GM12865 (cell line): ENCODE results near the gene DRAXIN.

Experiments
- DNase-seq: peaks from one replicate; pipeline ENCODE4 v3.0.0; 2010; ENCODE audit warnings: low read depth
- H3K4me3 ChIP-seq: 2 replicates; pipeline ENCODE4 v1.5.1; 2011; ENCODE audit warnings: mild to moderate bottlenecking, low read depth, low read length, control low read depth
- TF ChIP-seq, protein P1 (sequence below): IDR thresholded peaks from 2 replicates; pipeline ENCODE4 v1.5.1; 2011; ENCODE audit warnings: low read length, control low read depth, low read depth, inconsistent platforms; ENCODE audit not compliant: insufficient read depth; ENCODE audit errors: missing control alignments

The DRAXIN gene

DNA sequence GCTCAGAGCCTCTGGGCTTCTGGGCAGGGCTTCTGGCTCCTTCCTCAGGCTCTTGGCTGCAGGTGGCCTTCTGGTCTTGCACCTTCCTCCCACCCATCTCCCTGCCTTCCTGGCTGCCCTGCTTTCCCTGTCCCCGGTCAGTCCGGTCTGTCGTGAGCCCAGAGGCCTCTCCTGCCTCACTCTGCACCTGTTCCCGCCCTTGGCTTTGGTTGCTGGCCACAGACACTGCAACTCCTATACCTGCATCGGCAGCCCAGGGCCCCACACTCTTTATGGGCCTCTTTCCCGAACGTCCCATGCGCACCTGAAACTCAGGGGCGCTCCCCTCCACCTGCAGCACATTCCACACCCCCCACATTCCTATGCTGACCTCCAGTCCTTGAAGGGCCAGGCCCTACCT, 45.2 kb upstream of the DRAXIN start:
- TF ChIP-seq, protein P1, sequence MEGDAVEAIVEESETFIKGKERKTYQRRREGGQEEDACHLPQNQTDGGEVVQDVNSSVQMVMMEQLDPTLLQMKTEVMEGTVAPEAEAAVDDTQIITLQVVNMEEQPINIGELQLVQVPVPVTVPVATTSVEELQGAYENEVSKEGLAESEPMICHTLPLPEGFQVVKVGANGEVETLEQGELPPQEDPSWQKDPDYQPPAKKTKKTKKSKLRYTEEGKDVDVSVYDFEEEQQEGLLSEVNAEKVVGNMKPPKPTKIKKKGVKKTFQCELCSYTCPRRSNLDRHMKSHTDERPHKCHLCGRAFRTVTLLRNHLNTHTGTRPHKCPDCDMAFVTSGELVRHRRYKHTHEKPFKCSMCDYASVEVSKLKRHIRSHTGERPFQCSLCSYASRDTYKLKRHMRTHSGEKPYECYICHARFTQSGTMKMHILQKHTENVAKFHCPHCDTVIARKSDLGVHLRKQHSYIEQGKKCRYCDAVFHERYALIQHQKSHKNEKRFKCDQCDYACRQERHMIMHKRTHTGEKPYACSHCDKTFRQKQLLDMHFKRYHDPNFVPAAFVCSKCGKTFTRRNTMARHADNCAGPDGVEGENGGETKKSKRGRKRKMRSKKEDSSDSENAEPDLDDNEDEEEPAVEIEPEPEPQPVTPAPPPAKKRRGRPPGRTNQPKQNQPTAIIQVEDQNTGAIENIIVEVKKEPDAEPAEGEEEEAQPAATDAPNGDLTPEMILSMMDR, result no peak
- no peak overlapping the region for H3K4me3 ChIP-seq
- no peak for DNase-seq

DNA sequence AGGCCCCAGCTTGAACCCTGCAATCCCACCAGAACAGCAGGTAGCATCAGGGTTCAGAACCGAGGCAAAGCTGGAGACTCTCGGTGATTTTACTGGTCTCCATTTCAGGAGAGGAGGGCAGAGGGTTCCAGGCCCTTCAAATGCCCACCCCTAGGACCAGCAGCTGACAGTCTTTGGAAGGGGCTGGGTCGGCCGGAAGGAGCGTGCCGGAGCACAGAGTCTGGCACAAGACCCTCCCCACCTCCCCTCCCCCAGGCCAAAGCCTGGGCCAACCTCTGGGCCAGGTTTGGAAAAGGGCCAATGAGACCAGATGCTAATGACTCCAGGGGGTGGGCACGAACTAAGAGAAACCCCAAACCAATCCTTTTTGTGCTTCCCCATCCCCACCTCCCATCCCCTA, 44.2 kb upstream of the DRAXIN start:
- DNase-seq, result no peak
- TF ChIP-seq, protein P1, result no peak
- H3K4me3 ChIP-seq, result no peak overlapping the region

DNA sequence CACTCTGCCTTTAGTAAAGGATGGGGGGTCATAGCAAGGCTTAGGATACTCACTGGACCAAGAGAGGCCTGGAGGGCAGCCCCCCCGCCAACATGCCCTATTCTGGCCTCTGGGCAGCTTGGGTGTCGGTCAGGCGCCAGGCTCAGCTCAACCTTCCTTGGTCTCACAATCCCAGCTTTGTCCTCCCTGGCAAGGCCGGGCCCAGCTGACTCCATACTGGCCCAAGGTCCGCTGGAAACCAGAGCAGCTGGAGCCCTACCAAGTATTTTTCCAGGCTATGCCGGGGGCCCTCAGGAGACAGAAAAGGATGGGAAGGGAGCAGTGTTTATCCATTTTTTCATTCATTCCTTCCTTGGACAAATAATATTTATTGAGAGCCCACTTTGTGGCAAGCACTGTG, 43.5 kb upstream of the DRAXIN start:
- TF ChIP-seq, protein P1, result no peak
- no peak for DNase-seq
- H3K4me3 ChIP-seq, result no peak overlapping the region

DNA sequence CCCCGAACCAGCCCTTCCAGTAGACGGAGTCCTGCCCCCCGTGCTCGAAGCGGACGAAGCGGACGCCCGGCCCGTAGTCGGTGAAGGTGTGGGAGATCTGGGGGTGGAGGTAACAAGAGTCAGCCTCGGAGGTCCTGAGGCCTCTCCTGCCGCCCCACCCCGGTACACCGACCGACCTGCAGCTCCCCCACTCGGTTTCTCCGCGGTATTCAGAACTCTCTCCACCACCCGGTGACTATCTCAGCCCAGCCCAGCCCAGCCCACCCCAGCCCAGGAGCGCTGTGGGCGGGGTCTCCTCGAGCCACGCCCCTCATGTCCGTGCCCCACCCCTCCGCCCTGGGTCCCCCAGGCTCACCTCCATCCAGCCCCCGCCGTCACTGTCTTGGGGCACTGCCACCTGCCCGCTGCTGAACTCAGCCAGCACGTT, 42.8 kb upstream of the DRAXIN start:
- no peak for DNase-seq
- no peak overlapping the region for H3K4me3 ChIP-seq
- TF ChIP-seq, protein P1, result no peak

DNA sequence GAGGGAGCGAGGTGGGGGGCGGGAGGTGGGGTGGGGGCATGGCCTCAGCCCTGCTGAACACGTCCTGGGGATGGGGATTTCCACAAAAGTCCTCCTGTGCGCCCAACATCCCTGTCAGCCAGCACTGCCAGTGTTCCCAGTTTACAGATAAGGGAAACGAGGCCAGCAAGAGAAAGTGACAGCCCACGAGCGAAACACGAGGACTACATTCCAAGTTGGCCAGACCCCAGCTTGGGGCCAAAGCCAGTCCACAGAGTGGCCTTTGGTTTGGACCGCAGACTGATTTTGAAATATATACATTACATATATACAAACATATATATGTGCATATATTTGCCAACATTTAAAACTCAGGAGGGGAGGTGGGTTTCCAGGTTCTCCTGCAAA, 42.3 kb upstream of the DRAXIN start:
- DNase-seq, result no peak
- no peak overlapping the region for H3K4me3 ChIP-seq
- TF ChIP-seq, protein P1, result no peak

DNA sequence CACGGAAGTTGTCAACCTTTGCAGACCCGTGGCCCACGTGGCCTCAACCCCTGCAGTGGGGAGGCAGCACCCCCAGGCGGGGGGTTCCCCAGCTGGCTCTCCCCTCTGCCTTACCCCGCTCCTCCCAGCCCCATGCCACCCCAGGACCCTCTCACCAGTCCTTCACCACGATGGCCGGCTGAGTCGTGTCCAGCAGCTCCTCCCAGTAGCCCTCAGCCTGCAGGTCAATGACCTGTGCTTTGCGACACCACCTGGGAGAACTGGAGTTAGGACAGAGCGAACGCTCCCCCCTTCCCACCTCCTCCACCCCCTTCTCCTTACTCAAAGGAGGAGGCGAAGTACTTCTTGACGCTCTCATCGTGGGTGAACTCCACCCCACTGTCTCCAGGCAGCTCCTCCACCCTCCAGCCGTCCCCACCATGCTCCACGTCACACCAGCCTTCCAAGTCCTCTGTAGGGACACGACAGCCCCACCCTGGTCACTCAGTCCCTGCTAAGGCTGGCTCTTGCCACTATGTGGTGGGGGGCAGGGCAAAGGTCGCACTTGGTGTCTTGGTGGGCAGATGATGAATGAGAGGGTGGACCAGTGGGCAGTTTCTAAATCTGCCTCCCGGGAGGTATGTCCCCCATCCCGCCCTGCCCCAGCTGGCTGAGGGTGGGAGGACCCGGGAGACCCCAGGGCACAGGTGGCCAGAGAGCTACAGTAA, 41.7 kb upstream of the DRAXIN start:
- no peak for DNase-seq
- TF ChIP-seq, protein P1, result no peak
- no peak overlapping the region for H3K4me3 ChIP-seq
